HG03280 (cell line): Measurements from ENCODE around the gene AKAP10.
"Not testable (repeated sequence)": the region's sequence is repeated elsewhere in the genome, so short reads cannot be mapped to it uniquely, and the experiment has no call there.

Source experiments
- ATAC-seq: cut with Tn5 transposase; IDR thresholded peaks from one replicate; pipeline ENCODE4 v1.9.1; 2021; ENCODE audit warnings: mild to moderate bottlenecking, moderate library complexity; ENCODE audit not compliant: unreplicated experiment

AKAP10 gene, protein sequence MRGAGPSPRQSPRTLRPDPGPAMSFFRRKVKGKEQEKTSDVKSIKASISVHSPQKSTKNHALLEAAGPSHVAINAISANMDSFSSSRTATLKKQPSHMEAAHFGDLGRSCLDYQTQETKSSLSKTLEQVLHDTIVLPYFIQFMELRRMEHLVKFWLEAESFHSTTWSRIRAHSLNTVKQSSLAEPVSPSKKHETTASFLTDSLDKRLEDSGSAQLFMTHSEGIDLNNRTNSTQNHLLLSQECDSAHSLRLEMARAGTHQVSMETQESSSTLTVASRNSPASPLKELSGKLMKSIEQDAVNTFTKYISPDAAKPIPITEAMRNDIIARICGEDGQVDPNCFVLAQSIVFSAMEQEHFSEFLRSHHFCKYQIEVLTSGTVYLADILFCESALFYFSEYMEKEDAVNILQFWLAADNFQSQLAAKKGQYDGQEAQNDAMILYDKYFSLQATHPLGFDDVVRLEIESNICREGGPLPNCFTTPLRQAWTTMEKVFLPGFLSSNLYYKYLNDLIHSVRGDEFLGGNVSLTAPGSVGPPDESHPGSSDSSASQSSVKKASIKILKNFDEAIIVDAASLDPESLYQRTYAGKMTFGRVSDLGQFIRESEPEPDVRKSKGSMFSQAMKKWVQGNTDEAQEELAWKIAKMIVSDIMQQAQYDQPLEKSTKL

GRCh38 chr17:19977293-19978208 is at the start of gene AKAP10:
Gene AKAP10, minus strand, starts transcription at chr17:19977828. Its CDS starts 149 bp downstream, at chr17:19977679.
- ATAC-seq = peak; percentile 89

- ATAC-seq = no peak
Measured at GRCh38 chr17:20026960-20027359, 49.3 kb upstream of the AKAP10 start.

- no peak for ATAC-seq
Measured at GRCh38 chr17:20022701-20023100, 45.1 kb upstream of the AKAP10 start.

GRCh38 chr17:20016475-20016992 is 38.9 kb upstream of the AKAP10 start:
- ATAC-seq = not testable (repeated sequence)

- ATAC-seq = no peak
Measured at GRCh38 chr17:20012017-20012536, 34.4 kb upstream of the AKAP10 start.

GRCh38 chr17:20010936-20011335 is 33.3 kb upstream of the AKAP10 start:
- no peak for ATAC-seq

DNA sequence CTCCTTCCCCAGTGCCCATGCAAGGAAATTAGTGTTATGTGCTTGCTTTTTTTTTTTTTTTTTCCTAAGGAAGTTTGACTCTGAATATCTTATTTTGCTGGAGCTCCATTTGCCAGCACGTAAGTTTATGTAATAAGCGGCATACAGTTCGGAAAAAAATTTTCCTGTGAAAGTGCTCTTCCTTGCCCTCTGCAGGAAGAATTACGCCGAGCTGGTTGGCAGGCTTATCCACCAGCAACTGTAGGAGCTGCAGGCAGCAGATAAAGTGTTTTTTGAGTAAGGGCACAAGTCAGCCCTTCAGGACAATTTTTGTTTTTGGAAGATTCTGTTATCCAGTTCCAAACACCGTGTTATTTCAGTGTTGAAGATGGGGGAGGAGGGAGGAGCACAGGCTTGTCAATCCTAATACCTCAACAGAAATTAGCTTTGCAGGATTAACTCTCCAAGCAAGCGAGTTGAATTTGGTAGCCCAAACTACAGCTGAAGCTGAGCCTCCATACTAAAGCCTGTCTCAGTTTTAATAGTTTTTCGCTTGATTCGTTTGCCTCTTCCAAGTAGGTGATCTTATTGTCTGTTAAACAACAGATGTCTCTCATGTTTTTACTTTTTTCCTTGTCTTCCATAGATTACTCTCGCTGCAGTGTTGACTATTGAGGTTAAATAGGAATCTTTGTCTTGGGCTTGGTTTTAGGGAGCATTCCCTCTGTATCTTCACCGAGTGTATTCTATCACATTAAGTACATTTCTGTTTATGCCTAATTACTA is 32.7 kb upstream of the AKAP10 start:
- ATAC-seq = no peak

DNA sequence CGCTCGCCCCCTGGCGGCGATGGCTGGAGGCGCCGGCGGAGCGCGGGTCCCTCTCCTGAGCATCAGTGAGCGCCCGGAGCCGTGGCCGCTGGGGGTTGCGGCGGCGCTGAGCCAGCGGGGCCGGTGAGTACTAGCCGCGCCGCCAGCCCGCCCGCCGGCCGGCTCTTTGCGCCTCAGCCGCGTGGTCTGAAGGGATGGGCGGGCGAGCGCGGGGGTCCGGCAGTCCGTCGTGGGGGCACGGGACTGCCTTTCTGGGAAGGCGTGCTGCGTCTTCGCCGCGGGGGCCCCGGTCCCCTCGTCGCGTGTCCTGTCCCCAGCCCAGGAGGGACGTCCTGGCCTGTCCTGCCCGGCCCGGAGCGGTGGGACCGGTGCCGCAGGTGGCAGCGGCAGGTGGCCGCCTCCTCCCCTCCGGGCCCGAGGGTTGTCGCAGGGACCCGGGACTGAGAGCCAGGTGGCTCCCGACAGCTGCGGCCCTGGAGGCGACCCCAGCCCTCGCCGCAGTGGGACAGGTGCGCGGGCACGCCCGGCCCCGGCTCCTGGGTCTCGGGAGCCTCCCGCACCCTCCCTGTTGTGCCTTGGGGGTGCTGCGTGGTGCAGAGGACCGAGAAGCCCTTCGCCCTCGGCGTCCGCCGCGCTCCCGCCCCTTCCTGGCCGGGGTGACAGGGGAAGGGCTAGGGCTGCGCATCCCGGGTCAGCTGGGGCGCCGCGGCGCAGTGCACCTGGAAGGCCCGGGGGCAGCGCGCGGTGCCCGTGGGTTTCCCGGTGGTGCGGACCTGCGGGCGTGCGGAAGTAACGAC is 31.9 kb upstream of the AKAP10 start, which contains the start of gene SPECC1:
SPECC1 (plus strand) TSS at position 58 of the 797 bp plus-strand sequence. CDS start 87,293 bp downstream, outside the sequence.
- ATAC-seq = peak; percentile 92

DNA sequence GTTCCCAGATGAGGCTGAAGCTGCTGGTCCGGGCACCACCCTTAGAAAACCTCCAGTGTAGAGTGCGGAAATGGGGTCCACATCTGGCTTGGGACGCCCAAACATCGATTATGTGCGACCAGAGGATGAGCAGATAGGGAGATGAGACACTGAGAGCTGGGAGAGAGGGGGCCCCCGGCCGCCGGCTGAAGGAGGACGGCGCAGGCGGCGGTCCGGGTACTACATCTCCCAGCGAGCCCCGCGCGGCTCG is 31.3 kb upstream of the AKAP10 start:
- no peak for ATAC-seq

- ATAC-seq = peak; percentile 17
Measured at GRCh38 chr17:20008242-20009051, 30.8 kb upstream of the AKAP10 start.

DNA sequence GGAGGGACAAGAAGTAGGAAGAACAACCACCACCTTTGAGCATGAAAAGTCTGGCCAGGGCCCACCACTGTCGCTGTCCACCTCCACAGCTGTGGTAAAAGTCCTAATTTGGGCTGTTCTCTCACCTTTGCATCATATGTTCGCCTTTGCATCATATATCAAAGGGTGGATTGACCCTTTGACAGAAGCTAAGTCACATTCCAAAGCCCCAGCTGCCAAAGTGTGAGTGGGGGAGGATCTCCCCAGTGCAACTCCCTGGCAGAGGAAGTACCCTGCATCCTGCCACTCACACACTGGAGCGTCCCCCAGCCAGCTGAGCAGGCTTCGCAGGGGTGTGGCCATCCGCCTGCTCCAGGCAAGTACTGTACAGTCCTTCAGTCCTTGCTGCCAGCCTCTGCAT is 18.9 kb upstream of the AKAP10 start:
- ATAC-seq = no peak

- ATAC-seq = no peak
Measured at GRCh38 chr17:19996086-19996485, 18.5 kb upstream of the AKAP10 start.

- peak; percentile 80 for ATAC-seq
Measured at GRCh38 chr17:19992803-19993713, 15.4 kb upstream of the AKAP10 start.

DNA sequence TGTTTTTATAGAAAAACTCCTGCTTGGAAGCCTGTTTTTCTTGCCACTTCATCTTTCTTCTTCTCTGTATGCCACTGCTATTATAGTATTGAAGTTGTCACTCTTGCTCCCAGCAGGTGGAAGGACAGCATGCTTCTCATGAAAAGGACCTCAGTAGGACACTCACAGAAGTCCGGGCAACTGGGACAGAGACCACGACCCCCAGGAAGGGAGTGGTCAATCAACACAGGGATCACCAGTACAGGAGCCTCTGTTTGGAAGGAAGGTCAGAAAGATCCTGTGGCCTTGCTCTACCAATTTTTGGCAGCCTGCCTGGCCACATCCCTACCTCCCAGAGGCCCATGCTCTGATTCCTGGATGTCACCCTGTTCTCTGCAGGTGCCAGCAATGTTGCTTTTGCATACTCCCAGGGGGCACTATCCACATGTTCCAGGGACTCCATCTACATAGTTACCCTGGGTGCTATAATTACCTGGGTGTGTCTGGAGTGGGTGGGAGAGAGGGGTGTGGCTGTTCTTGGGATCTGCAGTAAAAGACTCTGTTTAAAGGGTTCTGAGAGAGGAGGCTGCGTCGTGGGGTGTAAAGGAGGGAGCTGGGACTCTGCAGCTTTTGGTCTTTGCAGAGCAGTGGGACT is 13.7 kb upstream of the AKAP10 start:
- no peak for ATAC-seq

GRCh38 chr17:19987897-19988296 is 10.3 kb upstream of the AKAP10 start:
- ATAC-seq = no peak

GRCh38 chr17:19986941-19987861 is 9.6 kb upstream of the AKAP10 start:
- no peak for ATAC-seq
